HG02981 (cell line): ENCODE results near the gene COPG2.
"Not testable (repeated sequence)": the region's sequence is repeated elsewhere in the genome, so short reads cannot be mapped to it uniquely, and the experiment has no call there.

ENCODE experiments used
- ATAC-seq: cut with Tn5 transposase; IDR thresholded peaks from one replicate; pipeline ENCODE4 v1.9.1; 2021; ENCODE audit warnings: mild to moderate bottlenecking, moderate library complexity; ENCODE audit not compliant: unreplicated experiment

COPG2 gene

DNA sequence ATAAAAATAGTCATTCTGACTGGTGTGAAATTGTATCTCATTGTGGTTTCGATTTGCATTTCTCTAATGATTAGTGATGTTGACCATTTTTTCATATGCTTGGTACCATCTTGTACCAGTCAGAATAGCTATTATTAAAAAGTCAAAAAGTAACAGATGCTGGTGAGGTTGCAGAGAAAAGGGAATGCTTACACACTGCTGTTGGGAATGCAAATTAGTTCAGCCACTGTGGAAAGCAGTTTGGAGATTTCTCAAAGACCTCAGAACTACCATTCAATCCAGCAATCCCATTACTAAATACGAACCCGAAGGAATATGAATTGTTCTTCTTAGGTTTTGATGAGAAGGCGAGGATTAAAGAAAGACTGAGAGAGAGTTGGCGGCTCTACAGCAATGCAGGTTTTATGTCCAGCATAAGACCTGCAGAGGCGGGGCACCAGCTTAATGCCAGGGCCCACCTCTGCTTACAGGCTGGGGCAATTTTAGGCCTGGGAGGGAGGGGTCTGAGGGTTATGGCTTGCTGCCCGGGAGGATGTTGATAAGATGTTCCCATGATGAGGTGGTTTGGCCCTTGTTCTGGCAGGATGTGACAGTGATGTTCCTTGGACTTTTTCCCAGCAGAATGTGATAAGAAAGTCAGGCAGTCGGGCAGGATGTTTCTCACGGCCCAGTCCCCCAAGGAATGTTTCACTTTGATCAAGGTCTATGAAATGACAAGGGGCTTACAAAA is 102.2 kb downstream of the COPG2 start:
- no peak for ATAC-seq

DNA sequence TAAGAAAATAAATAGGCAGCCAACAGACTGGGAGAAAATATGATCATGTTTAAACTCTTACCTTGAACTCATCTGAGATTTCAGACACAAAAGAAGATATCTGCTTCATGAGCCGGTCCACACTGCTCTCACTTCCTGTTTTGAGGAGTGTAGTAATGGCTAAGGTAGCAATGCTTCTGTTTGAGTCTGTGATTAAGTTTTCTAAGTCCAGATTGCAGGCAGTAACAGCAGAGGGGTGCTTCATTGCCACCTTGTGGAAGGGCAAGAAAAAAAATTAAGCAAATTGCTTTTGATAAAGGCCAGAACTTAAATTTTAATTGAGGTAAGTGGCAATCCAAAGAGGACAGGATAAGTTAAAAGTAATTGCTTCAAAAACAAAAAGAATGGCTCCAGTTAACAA is 107.6 kb downstream of the COPG2 start:
- ATAC-seq = peak; percentile 84

DNA sequence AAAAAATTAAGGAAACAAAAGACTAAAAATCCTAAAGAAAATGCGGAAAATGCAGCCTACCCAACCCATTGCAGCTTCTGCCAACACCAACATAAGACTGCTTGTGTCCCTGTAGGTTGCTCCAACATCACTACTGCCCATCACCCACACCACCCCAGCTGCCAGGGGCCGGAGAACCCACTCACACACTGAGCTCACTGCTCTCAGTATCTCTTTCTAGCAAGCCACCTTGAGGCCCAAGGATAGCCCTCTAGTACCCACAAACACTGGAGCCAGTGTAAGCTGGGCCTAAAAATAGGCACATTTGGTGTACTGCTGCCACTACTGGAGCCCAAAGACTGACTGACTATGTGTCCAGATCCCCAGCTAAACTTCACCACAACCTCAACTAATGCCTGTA is 109.4 kb downstream of the COPG2 start:
- ATAC-seq = no peak

DNA sequence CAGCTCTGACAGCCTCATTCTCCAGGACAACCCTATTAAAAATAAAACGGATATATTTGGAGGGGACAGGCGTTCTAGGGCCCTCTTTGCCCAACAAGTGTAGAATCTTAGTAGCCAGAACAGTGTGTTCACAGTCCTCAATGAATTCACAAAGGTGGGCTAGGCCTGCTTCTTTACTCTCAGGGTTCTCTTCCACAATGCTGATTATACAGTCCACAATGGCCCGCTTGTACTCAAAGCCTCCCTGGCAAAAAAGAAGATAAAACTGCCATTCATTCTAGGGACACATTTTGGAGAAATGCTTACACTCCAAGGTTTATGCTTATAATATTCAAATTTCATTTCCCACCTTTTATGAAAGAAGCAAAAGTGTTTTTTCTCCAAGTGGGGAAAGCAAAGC is 114.1 kb downstream of the COPG2 start:
- no peak for ATAC-seq

DNA sequence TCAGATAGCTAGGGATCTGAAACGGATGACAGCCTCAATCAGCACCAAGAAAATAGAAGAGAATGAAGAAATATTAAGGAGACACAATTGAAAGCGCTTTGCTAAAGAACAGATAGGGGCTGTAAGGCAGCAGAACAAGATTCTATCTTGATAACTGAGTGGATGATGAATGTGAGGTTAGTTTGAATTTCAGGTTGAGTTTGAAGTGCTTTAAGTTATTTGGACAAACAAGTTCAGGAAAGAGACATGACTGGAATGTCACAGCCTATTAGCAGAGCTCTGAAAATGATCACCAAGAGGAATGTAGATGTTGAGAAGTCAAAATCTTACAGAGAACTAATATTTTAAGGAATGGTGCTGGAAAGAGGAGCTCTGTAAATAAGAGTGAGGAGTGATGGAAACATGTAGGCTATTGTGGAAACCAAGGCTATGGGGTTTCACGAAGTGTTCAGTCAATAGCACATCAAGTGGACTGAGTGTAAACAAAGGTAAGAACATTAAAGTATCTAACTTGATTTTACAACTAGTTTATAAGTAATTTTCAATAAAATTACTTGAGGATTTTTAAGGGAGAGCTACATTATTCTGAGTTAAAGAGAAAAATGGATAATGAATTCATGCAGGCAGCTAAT is 115.0 kb downstream of the COPG2 start:
- ATAC-seq = no peak

DNA sequence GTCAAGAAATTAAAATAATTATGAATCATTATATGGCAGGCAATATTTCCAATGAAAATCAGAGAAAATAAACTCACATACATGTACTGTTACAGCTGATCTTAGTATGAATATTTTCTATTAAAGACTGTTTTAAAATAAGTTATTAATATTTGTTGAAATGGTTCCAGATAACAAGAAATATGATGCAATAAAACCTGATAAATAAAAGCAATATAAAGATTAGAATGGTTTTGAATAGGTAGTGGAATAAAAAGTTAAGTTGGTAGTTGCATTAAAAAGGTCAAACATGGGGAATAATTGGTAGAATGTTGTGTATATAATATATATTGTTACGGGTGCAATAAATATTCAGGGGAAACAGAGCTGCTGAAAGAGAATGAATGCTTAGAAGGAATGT is 124.2 kb downstream of the COPG2 start:
- no peak for ATAC-seq

DNA sequence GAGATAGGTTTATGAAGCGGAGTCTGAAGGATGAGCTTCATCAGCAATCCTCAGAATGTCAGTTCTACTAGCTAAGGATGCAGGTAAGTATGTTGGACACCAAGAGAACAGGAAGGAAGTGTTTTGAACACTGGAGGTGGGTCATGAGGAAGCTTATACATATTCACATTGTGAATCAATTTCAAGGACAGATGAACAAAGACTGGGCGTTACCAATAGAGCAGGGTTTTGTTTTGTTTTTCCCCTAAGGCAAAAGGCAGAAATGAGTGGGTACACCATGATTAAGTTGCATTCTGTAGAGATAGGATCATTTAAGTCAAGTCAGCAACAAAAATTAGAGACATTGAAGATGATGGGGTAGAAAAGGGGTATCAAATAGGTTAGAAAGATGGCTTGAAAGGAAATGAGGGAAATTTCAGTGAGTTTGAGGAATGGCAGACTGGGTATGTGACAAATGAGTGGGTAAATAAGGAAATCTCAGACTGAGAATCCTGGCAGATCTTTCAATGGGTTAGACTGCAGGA is 125.0 kb downstream of the COPG2 start:
- no peak for ATAC-seq

DNA sequence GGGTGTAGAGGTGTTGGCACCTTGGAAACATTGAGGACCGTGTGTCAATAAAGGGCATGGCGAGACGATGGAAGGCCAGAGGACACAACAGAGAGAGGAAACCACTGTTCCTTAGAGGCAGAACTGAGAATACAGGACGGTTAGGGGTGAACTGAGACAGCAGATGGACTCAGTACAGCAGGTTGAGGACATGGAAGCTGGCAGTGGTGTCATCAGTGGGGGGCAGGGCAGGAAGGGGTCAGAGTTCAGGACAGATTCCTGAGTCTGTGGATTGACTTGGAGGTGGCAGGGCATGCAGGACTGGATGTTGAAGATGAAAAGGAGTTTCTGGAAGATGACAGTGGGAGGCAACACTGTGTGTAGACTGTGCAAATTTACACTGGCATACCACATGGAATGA is 126.3 kb downstream of the COPG2 start:
- ATAC-seq = not testable (repeated sequence)

DNA sequence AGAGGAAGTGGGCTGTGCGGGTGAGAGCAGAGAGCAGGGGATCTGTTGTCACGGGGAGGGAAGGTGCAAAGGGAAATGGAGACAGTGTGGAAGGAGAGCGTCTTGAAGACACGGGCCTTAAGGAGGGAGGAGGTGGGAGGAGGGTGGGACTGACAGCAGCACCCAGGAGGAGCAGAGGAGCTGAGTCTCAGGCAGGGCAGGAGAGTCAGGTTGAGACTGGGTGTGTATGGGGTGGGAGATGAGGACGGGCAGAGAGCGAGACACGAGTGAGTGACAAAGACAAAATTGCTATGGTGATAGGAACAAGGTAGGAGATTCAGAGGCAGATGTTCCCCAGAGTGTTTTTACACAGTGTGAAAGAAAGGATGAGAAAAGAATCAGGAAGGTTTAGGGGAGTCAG is 127.3 kb downstream of the COPG2 start:
- not testable (repeated sequence) for ATAC-seq

DNA sequence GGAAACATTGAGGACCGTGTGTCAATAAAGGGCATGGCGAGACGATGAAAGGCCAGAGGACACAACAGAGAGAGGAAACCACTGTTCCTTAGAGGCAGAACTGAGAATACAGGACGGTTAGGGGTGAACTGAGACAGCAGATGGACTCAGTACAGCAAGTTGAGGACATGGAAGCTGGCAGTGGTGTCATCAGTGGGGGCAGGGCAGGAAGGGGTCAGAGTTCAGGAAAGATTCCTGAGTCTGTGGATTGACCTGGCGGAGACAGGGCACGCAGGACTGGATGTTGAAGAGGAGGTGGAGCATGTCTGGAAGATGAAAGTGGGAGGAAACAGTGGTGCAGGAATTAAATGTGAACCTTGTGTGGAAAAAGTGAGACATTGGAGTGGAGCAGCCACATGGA is 130.7 kb downstream of the COPG2 start:
- not testable (repeated sequence) for ATAC-seq

DNA sequence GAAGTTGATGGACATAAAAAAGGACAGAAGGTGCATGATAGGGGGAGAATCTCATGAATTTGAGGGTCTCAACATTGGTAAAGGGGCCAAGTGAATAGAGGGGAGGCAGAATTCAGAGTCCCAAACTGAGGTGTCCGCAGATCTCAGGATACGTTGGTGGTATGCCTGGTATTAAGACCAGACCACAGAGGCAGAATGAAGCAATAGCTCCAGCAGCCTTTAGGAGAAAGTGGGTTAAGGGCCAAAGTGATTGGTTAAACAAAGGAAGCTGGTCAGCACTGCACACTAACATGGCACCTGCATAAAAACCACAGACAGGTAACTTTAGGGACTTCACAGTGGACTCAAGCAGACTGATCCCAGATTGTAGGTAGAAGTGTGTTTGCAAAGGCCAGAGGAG is 139.1 kb downstream of the COPG2 start:
- no peak for ATAC-seq

DNA sequence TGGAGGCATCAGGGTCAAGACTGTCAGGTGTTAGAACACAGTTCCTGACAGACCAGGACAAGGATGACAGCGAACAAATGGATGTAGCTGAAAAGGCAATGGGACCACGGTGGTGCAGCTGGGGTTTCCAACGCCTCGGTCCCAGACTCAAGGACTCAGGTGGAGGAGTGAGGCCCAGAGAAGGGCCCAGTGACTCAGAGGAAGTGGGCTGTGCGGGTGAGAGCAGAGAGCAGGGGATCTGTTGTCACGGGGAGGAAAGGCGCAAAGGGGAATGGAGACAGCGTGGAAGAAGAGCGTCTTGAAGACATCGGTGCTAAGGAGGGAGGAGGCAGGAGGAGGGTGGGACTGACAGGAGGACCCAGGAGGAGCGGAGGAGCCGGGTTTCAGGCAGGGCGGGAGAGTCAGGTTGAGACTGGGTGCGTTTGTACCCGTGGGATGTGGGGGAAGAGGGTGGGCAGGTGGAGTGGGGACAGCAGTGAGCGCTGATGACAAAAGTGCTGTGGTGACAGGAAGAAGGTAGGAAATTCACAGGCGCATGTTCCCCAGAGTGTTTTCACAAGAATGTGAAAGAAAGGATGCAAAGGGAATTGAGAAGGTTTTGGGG is 140.7 kb downstream of the COPG2 start:
- not testable (repeated sequence) for ATAC-seq

DNA sequence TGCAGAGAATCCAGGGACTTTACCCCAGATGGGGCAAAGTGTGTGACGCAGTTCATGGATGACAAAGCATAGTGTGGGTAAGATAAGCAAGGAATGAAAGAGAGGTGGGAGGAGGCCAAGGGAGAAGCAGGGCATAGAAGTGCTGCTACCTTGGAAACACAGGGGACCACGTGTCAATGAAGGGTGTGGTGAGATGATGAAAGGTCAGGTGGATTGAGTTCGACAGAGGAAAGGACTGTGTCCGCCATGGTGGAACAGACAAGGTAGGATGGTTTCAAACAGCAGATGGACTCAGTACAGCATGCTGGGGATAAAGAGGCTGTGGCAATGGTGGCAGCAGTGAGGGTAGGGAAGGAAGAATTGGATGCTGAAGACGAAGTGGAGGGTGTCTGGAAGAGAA is 143.9 kb downstream of the COPG2 start:
- ATAC-seq = no peak

DNA sequence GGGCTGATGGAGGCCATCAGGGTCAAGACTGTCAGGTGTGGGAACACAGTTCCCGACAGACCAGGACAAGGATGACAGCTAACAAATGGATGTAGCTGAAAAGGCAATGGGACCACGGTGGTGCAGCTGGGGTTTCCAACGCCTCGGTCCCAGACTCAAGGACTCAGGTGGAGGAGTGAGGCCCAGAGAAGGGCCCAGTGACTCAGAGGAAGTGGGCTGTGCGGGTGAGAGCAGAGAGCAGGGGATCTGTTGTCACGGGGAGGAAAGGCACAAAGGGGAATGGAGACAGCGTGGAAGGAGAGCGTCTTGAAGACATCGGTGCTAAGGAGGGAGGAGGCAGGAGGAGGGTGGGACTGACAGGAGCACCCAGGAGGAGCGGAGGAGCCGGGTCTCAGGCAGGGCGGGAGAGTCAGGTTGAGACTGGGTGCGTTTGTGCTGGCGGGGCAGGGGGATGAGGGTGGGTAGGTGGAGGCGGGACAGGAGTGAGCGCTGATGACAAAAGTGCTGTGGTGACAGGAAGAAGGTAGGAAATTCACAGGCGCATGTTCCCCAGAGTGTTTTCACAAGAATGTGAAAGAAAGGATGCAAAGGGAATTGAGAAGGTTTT is 144.9 kb downstream of the COPG2 start:
- not testable (repeated sequence) for ATAC-seq

DNA sequence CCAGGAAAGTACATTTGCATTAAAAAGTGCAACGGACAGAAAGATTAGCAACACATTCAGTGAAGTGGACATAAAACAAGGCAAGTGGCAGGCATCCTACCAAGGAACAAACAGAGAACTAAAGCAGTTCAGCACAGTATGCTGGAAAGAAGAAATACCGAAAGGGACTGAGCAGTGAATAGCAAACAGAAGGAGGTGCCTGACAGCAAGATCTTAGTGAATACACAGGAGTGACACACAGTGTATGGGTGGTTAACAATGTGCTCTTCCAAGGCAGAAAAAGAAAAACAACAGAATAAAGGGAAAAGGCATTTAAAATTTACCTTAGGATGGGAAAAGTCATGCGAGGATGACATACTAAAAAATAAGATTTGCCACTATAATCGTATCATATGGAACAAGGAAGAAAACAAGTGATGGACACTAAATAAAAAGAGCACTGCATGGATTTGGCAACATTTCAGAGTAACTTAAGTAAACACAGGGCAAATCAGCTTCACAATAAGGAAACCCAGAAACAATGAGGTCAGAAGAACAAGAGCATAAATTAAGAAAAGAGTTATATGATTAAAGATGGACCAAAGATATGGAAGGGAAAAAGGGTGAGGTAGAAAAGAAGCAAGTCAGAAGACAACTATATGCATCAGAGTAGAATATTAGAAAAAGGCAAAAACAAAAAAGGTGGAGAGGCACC is 147.1 kb downstream of the COPG2 start:
- no peak for ATAC-seq

DNA sequence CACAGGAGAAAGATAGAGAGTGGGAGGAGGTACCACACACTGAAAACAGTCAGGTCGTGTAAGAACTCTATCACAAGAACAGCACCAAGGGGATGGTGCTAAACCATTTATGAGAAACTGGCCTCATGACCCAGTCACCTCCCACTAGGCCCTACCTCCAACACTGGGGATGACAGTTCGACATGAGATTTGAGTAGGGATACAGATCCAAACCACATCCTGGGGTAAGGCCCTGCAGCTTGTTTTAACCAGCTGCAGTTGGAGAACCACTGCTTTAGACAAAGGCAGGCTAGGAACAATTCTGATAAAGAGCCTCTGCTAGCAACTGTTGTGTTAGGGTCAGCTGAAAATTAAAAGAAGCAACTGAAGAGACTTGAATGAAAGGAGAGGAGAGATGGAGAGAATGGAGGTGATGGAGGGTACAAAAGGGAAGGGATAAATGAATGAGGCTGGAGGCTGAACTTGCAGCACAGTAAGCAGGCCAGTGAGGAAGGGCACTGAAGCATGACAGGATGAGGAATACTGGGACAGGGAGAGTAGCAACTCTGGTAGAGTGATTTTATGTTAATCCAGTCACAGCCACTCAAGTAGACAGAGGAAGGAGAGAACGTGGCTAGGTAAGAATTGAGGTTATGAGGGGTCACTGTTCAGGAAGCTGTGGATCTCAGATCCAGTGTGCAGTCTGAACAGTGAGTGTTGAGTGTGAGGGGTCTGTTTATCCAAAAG is 153.1 kb downstream of the COPG2 start:
- ATAC-seq = no peak

DNA sequence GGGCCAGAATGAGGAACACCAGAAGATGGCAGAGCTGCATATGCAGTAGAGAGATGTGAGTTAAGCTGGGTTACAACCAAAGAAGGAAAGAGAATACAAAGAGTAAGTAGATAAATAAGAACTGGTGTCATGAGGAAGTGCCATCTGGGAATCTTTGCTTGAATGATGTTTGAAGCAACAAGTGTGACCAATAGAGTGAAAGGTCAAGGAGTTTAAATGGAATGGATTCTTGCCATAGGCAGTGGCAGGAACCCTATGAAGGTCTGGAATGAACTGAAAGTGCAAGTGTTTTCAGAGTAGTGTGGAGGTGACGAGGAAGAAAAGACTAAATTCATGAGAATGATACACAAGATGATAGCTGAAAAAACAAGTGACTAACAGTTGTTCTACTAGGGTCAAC is 155.1 kb downstream of the COPG2 start:
- no peak for ATAC-seq

DNA sequence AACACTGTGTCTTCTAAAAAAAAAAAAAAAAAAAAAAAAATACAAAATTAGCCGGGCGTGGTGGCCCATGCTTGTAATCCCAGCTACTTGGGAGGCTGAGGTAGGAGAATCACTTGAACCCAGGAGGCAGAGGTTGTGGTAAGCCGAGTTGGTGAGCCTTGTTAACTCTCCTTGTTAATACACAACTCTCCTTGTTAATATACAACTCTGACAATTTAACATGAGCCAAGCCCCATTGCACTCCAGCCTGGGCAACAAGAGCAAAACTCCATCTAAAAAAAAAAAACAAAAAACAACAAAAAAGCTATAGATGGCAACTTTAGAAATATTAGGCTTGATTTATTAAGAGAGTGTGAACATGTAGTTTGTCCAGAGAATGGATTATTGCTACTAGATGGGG is 156.5 kb downstream of the COPG2 start:
- ATAC-seq = not testable (repeated sequence)

DNA sequence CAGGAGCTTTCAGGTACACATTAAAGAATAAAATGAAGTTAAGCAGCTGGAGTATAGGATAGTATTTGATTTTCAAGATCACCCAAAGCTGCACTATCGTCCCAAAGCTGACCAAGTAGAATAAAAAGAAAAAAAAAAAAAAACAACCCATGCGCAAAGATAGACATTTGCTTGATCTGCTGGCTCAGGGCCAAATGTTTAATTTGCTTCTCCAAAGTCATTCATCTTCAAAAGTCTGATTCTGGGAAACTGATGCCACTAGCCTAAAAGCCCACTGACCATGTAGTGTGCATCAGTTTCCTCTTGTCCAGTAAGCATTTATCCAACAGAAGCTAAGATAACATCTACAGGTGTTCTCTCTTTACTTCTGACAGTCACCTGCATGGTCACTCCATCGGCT is 162.2 kb downstream of the COPG2 start:
- ATAC-seq = no peak

DNA sequence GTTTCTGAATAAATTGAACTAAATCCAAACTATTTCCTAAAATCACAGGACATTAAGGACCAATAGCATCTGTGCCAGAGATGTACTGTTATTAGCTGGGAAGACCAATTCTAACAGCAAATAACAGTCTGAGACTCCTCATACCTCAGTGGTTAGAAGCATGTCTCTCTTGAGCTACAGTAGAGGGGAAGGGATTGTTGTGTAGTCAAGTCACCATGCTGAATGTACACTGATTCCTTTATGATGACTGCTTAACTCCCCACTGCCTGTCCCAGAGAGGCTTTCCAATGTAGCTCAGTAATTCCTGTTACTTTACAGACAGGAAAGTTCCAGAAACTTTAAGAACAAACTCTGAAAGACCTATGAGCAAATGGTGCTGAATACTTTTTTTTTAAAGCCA is 162.8 kb downstream of the COPG2 start:
- ATAC-seq = no peak
